ENCODE data around the gene COL5A3.
A peak's percentile ranks its signal among the peaks of the same experiment; 100 is the strongest.

COL5A3 gene

GRCh38 chr19:10009714-10010224, 535 bp downstream of the COL5A3 start:
- DNase-seq = no peak

- DNase-seq = no peak
Observed at GRCh38 chr19:10008184-10008765, 2.0 kb downstream of the COL5A3 start.

GRCh38 chr19:10007371-10008183, 2.7 kb downstream of the COL5A3 start:
- DNase-seq = no peak

GRCh38 chr19:10006752-10007323, 3.5 kb downstream of the COL5A3 start:
- no peak for DNase-seq

- DNase-seq = no peak
Observed at GRCh38 chr19:10006335-10006708, 4.0 kb downstream of the COL5A3 start.

GRCh38 chr19:10005632-10006334, 4.5 kb downstream of the COL5A3 start:
- DNase-seq = no peak

GRCh38 chr19:10004617-10005016, 5.7 kb downstream of the COL5A3 start:
- DNase-seq = no peak

GRCh38 chr19:10003271-10003670, 7.0 kb downstream of the COL5A3 start:
- no peak for DNase-seq

GRCh38 chr19:10001899-10002298, 8.4 kb downstream of the COL5A3 start:
- no peak for DNase-seq

- peak; percentile 62 for DNase-seq
Observed at GRCh38 chr19:10000171-10000826, 10.0 kb downstream of the COL5A3 start.

GRCh38 chr19:9996541-9996940, 13.8 kb downstream of the COL5A3 start:
- DNase-seq = no peak

GRCh38 chr19:9995999-9996398, 14.3 kb downstream of the COL5A3 start:
- DNase-seq = no peak

- no peak for DNase-seq
Observed at GRCh38 chr19:9995084-9995483, 15.2 kb downstream of the COL5A3 start.

GRCh38 chr19:9991425-9992191, 18.7 kb downstream of the COL5A3 start:
- no peak for DNase-seq

- DNase-seq = no peak
Observed at GRCh38 chr19:9989504-9989903, 20.8 kb downstream of the COL5A3 start.

- no peak for DNase-seq
Observed at GRCh38 chr19:9986787-9987281, 23.5 kb downstream of the COL5A3 start.

GRCh38 chr19:9981406-9982260, 28.7 kb downstream of the COL5A3 start:
- no peak for DNase-seq

- no peak for DNase-seq
Observed at GRCh38 chr19:9972103-9972502, 38.2 kb downstream of the COL5A3 start.

- DNase-seq = no peak
Observed at GRCh38 chr19:9971166-9971897, 39.0 kb downstream of the COL5A3 start.

- no peak for DNase-seq
Observed at GRCh38 chr19:9970481-9970880, 39.8 kb downstream of the COL5A3 start.
